ENCODE results near the gene KLK7.

KLK7 gene

GRCh38 chr19:51019544-51019925 is 35.8 kb upstream of the KLK7 start, which contains the start of gene KLK10:
TSS of gene KLK10 (minus strand) at chr19:51019709. CDS start at chr19:51019130, 579 bp downstream.
- ATAC-seq (replicated peaks) = no peak
- Mint-ChIP-seq H3K4me1 (peaks cover 20 to 43% of the 10 kb centered on the region in 2 donors), H3K36me3 (peaks cover 0 to 13% of the 10 kb centered on the region in 2 donors), H3K9me3 (peaks cover 0 to 7% of the 10 kb centered on the region in 2 donors), H3K27me3 (peaks cover 71 to 88% of the 10 kb centered on the region in 2 donors), H3K27ac (peak within 1 kb of the TSS; percentile 62), H3K4me3 (peak within 1 kb of the TSS; percentile 72 to 74)
- DNase-seq = no peak

- Mint-ChIP-seq H3K4me3 (peak overlapping the region; percentile 72 to 74), H3K36me3 (peaks cover 0 to 13% of the 10 kb centered on the region in 2 donors), H3K4me1 (peaks cover 20 to 43% of the 10 kb centered on the region in 2 donors), H3K27me3 (peaks cover 71 to 88% of the 10 kb centered on the region in 2 donors), H3K9me3 (peaks cover 0 to 7% of the 10 kb centered on the region in 2 donors), H3K27ac (peak overlapping the region; percentile 62)
- ATAC-seq (replicated peaks) (peak in 1 of 2 donors; percentile 22), DNase-seq (no peak)
These were observed 35.2 kb upstream of the KLK7 start for GRCh38 chr19:51018745-51019543.

GRCh38 chr19:51016798-51017683 is 33.3 kb upstream of the KLK7 start:
- ATAC-seq (replicated peaks) = peak; percentile 43 to 45
- Mint-ChIP-seq H3K4me3 (peak overlapping the region; percentile 66 to 71), H3K27me3 (peaks cover 74 to 76% of the 10 kb centered on the region in 2 donors), H3K9me3 (peaks cover 0 to 7% of the 10 kb centered on the region in 2 donors), H3K27ac (no peak overlapping the region), H3K36me3 (peaks cover 0 to 13% of the 10 kb centered on the region in 2 donors), H3K4me1 (peaks cover 20 to 43% of the 10 kb centered on the region in 2 donors)
- DNase-seq = peak; percentile 33

GRCh38 chr19:51015691-51016267 is 32.1 kb upstream of the KLK7 start:
- Mint-ChIP-seq H3K4me1 (peaks cover 20 to 43% of the 10 kb centered on the region in 2 donors), H3K27me3 (peaks cover 76 to 77% of the 10 kb centered on the region in 2 donors), H3K4me3 (no peak overlapping the region), H3K9me3 (peaks cover 0 to 7% of the 10 kb centered on the region in 2 donors), H3K27ac (no peak overlapping the region), H3K36me3 (peaks cover 0 to 13% of the 10 kb centered on the region in 2 donors)
- DNase-seq = no peak
- ATAC-seq (replicated peaks) = no peak

GRCh38 chr19:51014242-51014641 is 30.5 kb upstream of the KLK7 start:
- peaks cover 0 to 7% of the 10 kb centered on the region in 2 donors for H3K9me3 Mint-ChIP-seq
- DNase-seq = no peak
- H3K27me3 Mint-ChIP-seq = peaks cover 74 to 79% of the 10 kb centered on the region in 2 donors
- ATAC-seq (replicated peaks) = no peak
- H3K36me3 Mint-ChIP-seq = peaks cover 0 to 13% of the 10 kb centered on the region in 2 donors
- peaks cover 17 to 32% of the 10 kb centered on the region in 2 donors for H3K4me1 Mint-ChIP-seq
- H3K27ac Mint-ChIP-seq = no peak overlapping the region
- H3K4me3 Mint-ChIP-seq = no peak overlapping the region

- H3K27ac Mint-ChIP-seq = no peak overlapping the region
- DNase-seq (no peak), ATAC-seq (replicated peaks) (no peak)
- peaks cover 0 to 7% of the 10 kb centered on the region in 2 donors for H3K9me3 Mint-ChIP-seq
- peaks cover 65 to 70% of the 10 kb centered on the region in 2 donors for H3K27me3 Mint-ChIP-seq
- peaks cover 11 to 17% of the 10 kb centered on the region in 2 donors for H3K4me1 Mint-ChIP-seq
- no peak overlapping the region for H3K4me3 Mint-ChIP-seq
- peaks cover 0 to 8% of the 10 kb centered on the region in 2 donors for H3K36me3 Mint-ChIP-seq
These were observed 29.0 kb upstream of the KLK7 start for GRCh38 chr19:51012661-51013190.

GRCh38 chr19:51010066-51010795 is 26.5 kb upstream of the KLK7 start:
- H3K27me3 Mint-ChIP-seq = peaks cover 40 to 58% of the 10 kb centered on the region in 2 donors
- H3K9me3 Mint-ChIP-seq = no peaks in the 10 kb centered on the region
- ATAC-seq (replicated peaks) = no peak
- no peak overlapping the region for H3K27ac Mint-ChIP-seq
- DNase-seq = no peak
- no peaks in the 10 kb centered on the region for H3K36me3 Mint-ChIP-seq
- peaks cover 0 to 2% of the 10 kb centered on the region in 2 donors for H3K4me1 Mint-ChIP-seq
- H3K4me3 Mint-ChIP-seq = no peak overlapping the region

GRCh38 chr19:51009061-51009891 is 25.6 kb upstream of the KLK7 start:
- peaks cover 0 to 2% of the 10 kb centered on the region in 2 donors for H3K4me1 Mint-ChIP-seq
- ATAC-seq (replicated peaks) (no peak), DNase-seq (no peak)
- H3K27me3 Mint-ChIP-seq = peaks cover 36 to 49% of the 10 kb centered on the region in 2 donors
- H3K27ac Mint-ChIP-seq = no peak overlapping the region
- H3K9me3 Mint-ChIP-seq = no peaks in the 10 kb centered on the region
- H3K36me3 Mint-ChIP-seq = no peaks in the 10 kb centered on the region
- H3K4me3 Mint-ChIP-seq = no peak overlapping the region

- peaks cover 0 to 1% of the 10 kb centered on the region in 2 donors for H3K9me3 Mint-ChIP-seq
- no peak overlapping the region for H3K4me3 Mint-ChIP-seq
- H3K27me3 Mint-ChIP-seq = peaks cover 40% of the 10 kb centered on the region in 2 donors
- H3K27ac Mint-ChIP-seq = no peak overlapping the region
- ATAC-seq (replicated peaks) = no peak
- peaks cover 2% of the 10 kb centered on the region in 2 donors for H3K4me1 Mint-ChIP-seq
- H3K36me3 Mint-ChIP-seq = no peaks in the 10 kb centered on the region
- DNase-seq = no peak
These were observed 23.8 kb upstream of the KLK7 start for GRCh38 chr19:51007488-51007887.

GRCh38 chr19:51006406-51006805 is 22.7 kb upstream of the KLK7 start:
- peaks cover 0 to 1% of the 10 kb centered on the region in 2 donors for H3K9me3 Mint-ChIP-seq
- peaks cover 47 to 51% of the 10 kb centered on the region in 2 donors for H3K27me3 Mint-ChIP-seq
- no peak overlapping the region for H3K4me3 Mint-ChIP-seq
- no peak overlapping the region for H3K27ac Mint-ChIP-seq
- H3K4me1 Mint-ChIP-seq = peaks cover 2 to 5% of the 10 kb centered on the region in 2 donors
- H3K36me3 Mint-ChIP-seq = no peaks in the 10 kb centered on the region
- ATAC-seq (replicated peaks) = no peak
- DNase-seq = no peak

- Mint-ChIP-seq H3K4me1 (peaks cover 2 to 5% of the 10 kb centered on the region in 2 donors), H3K9me3 (peaks cover 0 to 1% of the 10 kb centered on the region in 2 donors), H3K4me3 (no peak overlapping the region), H3K27me3 (peaks cover 51 to 53% of the 10 kb centered on the region in 2 donors), H3K27ac (no peak overlapping the region), H3K36me3 (no peaks in the 10 kb centered on the region)
- no peak for ATAC-seq (replicated peaks)
- no peak for DNase-seq
These were observed 21.5 kb upstream of the KLK7 start for GRCh38 chr19:51005248-51005647.

- peaks cover 0 to 1% of the 10 kb centered on the region in 2 donors for H3K9me3 Mint-ChIP-seq
- peaks cover 2 to 5% of the 10 kb centered on the region in 2 donors for H3K4me1 Mint-ChIP-seq
- no peak for DNase-seq
- no peak overlapping the region for H3K27ac Mint-ChIP-seq
- H3K27me3 Mint-ChIP-seq = peaks cover 55% of the 10 kb centered on the region in 2 donors
- no peaks in the 10 kb centered on the region for H3K36me3 Mint-ChIP-seq
- H3K4me3 Mint-ChIP-seq = no peak overlapping the region
- no peak for ATAC-seq (replicated peaks)
These were observed 19.6 kb upstream of the KLK7 start for GRCh38 chr19:51003316-51003715.
